ENCODE measurements around the gene GJB2.

DNA sequence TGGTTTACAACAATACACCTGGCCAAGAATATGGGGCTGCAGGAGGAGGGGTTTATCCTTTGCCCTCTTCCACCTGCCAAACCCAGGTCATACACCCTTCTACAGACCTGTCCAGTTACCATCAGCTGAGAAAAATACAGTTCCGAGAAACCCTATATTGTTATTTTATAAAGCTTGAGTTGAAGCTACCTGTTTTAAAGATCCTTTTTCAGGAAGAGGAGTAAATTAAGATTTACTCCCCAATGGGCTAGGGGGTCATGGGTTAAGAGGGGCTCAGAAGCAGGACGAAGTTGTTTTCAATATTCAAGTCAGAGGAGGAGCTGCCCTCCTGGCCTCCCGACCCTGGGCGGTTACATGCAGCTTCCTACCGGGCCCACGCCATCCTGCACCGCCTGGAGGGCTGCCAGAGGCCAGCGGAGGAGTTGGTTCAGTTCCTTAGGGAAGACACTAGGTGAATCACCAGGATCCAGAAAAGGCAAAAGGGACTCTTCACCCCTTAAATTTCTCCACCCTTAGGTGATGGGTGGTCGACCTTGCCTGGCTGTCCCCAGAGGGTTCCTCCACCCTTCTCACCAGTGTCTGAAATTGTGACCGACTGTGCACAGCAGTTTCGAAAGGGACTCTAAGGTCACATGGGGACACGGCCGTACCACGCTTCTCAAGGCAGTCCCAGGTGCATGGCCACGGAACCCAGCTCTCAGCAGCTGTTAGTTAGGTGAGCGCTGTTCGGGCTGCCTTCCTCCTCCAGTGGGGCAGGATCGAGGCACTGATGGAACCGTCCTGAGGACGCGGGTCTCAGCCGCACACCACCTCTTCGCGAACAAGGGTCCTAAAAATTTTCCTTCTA lies 1.2 kb downstream of the GJB2 start:
- TF ChIP-seq GATAD2B (conservative IDR thresholded peaks at IDR 0.05; ENCODE audit: low read depth): no peak
- TF ChIP-seq KDM1A (IDR thresholded peaks at IDR 0.05; ENCODE audit: borderline replicate concordance): no peak
- no peak for TF ChIP-seq BRCA1 (IDR thresholded peaks at IDR 0.05; ENCODE audit: low read depth, low read length)
- no peak for TF ChIP-seq MAX (IDR thresholded peaks at IDR 0.05; ENCODE audit: low read depth, low read length)
- TF ChIP-seq, protein P1, sequence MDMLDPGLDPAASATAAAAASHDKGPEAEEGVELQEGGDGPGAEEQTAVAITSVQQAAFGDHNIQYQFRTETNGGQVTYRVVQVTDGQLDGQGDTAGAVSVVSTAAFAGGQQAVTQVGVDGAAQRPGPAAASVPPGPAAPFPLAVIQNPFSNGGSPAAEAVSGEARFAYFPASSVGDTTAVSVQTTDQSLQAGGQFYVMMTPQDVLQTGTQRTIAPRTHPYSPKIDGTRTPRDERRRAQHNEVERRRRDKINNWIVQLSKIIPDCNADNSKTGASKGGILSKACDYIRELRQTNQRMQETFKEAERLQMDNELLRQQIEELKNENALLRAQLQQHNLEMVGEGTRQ (IDR thresholded peaks at IDR 0.05; ENCODE audit: borderline replicate concordance, low read depth, low read length): no peak
- TF ChIP-seq, protein P2, sequence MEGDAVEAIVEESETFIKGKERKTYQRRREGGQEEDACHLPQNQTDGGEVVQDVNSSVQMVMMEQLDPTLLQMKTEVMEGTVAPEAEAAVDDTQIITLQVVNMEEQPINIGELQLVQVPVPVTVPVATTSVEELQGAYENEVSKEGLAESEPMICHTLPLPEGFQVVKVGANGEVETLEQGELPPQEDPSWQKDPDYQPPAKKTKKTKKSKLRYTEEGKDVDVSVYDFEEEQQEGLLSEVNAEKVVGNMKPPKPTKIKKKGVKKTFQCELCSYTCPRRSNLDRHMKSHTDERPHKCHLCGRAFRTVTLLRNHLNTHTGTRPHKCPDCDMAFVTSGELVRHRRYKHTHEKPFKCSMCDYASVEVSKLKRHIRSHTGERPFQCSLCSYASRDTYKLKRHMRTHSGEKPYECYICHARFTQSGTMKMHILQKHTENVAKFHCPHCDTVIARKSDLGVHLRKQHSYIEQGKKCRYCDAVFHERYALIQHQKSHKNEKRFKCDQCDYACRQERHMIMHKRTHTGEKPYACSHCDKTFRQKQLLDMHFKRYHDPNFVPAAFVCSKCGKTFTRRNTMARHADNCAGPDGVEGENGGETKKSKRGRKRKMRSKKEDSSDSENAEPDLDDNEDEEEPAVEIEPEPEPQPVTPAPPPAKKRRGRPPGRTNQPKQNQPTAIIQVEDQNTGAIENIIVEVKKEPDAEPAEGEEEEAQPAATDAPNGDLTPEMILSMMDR (IDR thresholded peaks at IDR 0.05 in 2 of 3, conservative IDR thresholded peaks at IDR 0.05 in 1 of 3; ENCODE audit: control insufficient read depth in 2 of 3, extremely low read depth in 1 of 3, insufficient read depth in 1 of 3, low read depth in 3 of 3, low read length in 3 of 3): no peak
- TF ChIP-seq RBBP5 (conservative IDR thresholded peaks at IDR 0.05): no peak
- TF ChIP-seq MXI1 (IDR thresholded peaks at IDR 0.05; ENCODE audit: low read depth, low read length): no peak
- TF ChIP-seq USF1 (IDR thresholded peaks at IDR 0.05; ENCODE audit: borderline replicate concordance, extremely low read length, insufficient read depth, low read depth, low read length): no peak
- no peak for TF ChIP-seq RCOR1 (conservative IDR thresholded peaks at IDR 0.05; ENCODE audit: low read depth, low read length)
- TF ChIP-seq EZH2 (IDR thresholded peaks at IDR 0.05; ENCODE audit: borderline replicate concordance, control insufficient read depth, low read depth, low read length): no peak
- no peak for TF ChIP-seq SMARCA5 (IDR thresholded peaks at IDR 0.05)

Measured in GM12878 (cell line).